ENCODE data around the gene ENAH. TPM values are rescaled to one million over a fixed set of nuclear protein-coding genes. Genes with fewer than 3 reads are reported as not detected.

Gene ENAH
- polyA plus RNA-seq, 1 of the 3 experiments (the other 2 are of a cell fraction), result 48.9 TPM

GRCh38 chr1:225561675-225562074 lies 91.2 kb downstream of the ENAH start:
- H3F3A ChIP-seq (replicated peaks; ENCODE audit: insufficient read depth), result peaks cover 26% of the 10 kb centered on the region
- H3K4me3 ChIP-seq (ENCODE audit: low read depth in 2 of 2, low read length in 1 of 2), result no peak overlapping the region
- no peaks in the 10 kb centered on the region; a peak in 1 of 4 replicates for H3K4me1 ChIP-seq (ENCODE audit: control insufficient read depth in 1 of 2, insufficient read depth in 2 of 2, low read depth in 1 of 2, low read length in 1 of 2)
- H3K4me2 ChIP-seq, result no peak overlapping the region
- TF ChIP-seq FOXJ3 (CRISPR knock-in tag; IDR thresholded peaks at IDR 0.05) (no peak), JUND (IDR thresholded peaks at IDR 0.05) (no peak), MXI1 (IDR thresholded peaks at IDR 0.05; ENCODE audit: low read depth, low read length) (no peak), USF1 (IDR thresholded peaks at IDR 0.05; ENCODE audit: borderline replicate concordance, low read depth) (no peak), ELF1 (IDR thresholded peaks at IDR 0.05) (no peak), NRF1 (IDR thresholded peaks at IDR 0.05; ENCODE audit: low read depth, low read length) (no peak), RFX5 (IDR thresholded peaks at IDR 0.05; ENCODE audit: low read length) (no peak), YY1 (IDR thresholded peaks at IDR 0.05; ENCODE audit: low read depth) (no peak), EZH2phosphoT487 (IDR thresholded peaks at IDR 0.05; ENCODE audit: borderline replicate concordance, low read depth) (no peak), EP300 (IDR thresholded peaks at IDR 0.05; ENCODE audit: borderline replicate concordance in 1 of 2, low read depth in 1 of 2, low read length in 1 of 2) (no peak), PBX3 (IDR thresholded peaks at IDR 0.05) (no peak), RAD21 (IDR thresholded peaks at IDR 0.05; ENCODE audit: low read length) (no peak), GATA2 (CRISPR knock-in tag; IDR thresholded peaks at IDR 0.05) (no peak)
- TF ChIP-seq, protein P1, sequence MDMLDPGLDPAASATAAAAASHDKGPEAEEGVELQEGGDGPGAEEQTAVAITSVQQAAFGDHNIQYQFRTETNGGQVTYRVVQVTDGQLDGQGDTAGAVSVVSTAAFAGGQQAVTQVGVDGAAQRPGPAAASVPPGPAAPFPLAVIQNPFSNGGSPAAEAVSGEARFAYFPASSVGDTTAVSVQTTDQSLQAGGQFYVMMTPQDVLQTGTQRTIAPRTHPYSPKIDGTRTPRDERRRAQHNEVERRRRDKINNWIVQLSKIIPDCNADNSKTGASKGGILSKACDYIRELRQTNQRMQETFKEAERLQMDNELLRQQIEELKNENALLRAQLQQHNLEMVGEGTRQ (IDR thresholded peaks at IDR 0.05; ENCODE audit: borderline replicate concordance, low read depth, low read length), result no peak
- no peaks in the 10 kb centered on the region for H3K9me2 ChIP-seq
- 95% methylated on average over 5 of the region's 5 CpGs for WGBS (ENCODE audit: low lambda C conversion rate)
- H3K27ac ChIP-seq (ENCODE audit: low read depth in 2 of 2, low read length in 1 of 2), result no peak overlapping the region
- DNase-seq, result no peak
- peaks cover 85% of the 10 kb centered on the region for H3K79me2 ChIP-seq (ENCODE audit: insufficient read depth)
- no peaks in the 10 kb centered on the region; the same call in 1 of the 2 replicates for H3K9me3 ChIP-seq
- H3K36me3 ChIP-seq (replicated peaks in 1 of 2; ENCODE audit: control insufficient read depth in 1 of 2, insufficient read depth in 2 of 2, low read length in 1 of 2), result peaks cover 42 to 70% of the 10 kb centered on the region in 2 experiments
- ChIA-PET CTCF (interaction anchor here (1.4 kb wide), 1 partner anchor 14 kb away, joined by 3 read pairs; no protein-coding TSS in a partner anchor), POLR2A (no interaction called here)
- no peak overlapping the region for H3K9ac ChIP-seq
- H2AFZ ChIP-seq (ENCODE audit: low read depth), result no peak overlapping the region
- H4K20me1 ChIP-seq (ENCODE audit: insufficient read depth), result no peaks in the 10 kb centered on the region
- H3K27me3 ChIP-seq (ENCODE audit: insufficient read depth), result no peaks in the 10 kb centered on the region

GRCh38 chr1:225559902-225560301 lies 93.0 kb downstream of the ENAH start:
- Histone ChIP-seq H3K9me2 (no peaks in the 10 kb centered on the region), H3K79me2 (ENCODE audit: insufficient read depth) (peaks cover 83% of the 10 kb centered on the region), H4K20me1 (ENCODE audit: insufficient read depth) (no peaks in the 10 kb centered on the region), H2AFZ (ENCODE audit: low read depth) (no peak overlapping the region), H3K4me1 (ENCODE audit: control insufficient read depth in 1 of 2, insufficient read depth in 2 of 2, low read depth in 1 of 2, low read length in 1 of 2) (no peaks in the 10 kb centered on the region; a peak in 1 of 4 replicates), H3K27me3 (ENCODE audit: insufficient read depth) (no peaks in the 10 kb centered on the region), H3K9ac (no peak overlapping the region), H3K4me3 (ENCODE audit: low read depth in 2 of 2, low read length in 1 of 2) (no peak overlapping the region), H3K9me3 (no peaks in the 10 kb centered on the region; the same call in 1 of the 2 replicates), H3F3A (replicated peaks; ENCODE audit: insufficient read depth) (peaks cover 30% of the 10 kb centered on the region), H3K27ac (ENCODE audit: low read depth in 2 of 2, low read length in 1 of 2) (no peak overlapping the region), H3K4me2 (no peak overlapping the region), H3K36me3 (replicated peaks in 1 of 2; ENCODE audit: control insufficient read depth in 1 of 2, insufficient read depth in 2 of 2, low read length in 1 of 2) (peaks cover 36 to 61% of the 10 kb centered on the region in 2 experiments)
- DNase-seq, result no peak
- ChIA-PET POLR2A (no interaction called here), CTCF (interaction anchor here (1.6 kb wide), 1 partner anchor 213 kb away, joined by 6 read pairs; no protein-coding TSS in a partner anchor)
- 100% methylated on average over 3 of the region's 3 CpGs for WGBS (ENCODE audit: low lambda C conversion rate)
- TF ChIP-seq NFIC (IDR thresholded peaks at IDR 0.05; ENCODE audit: borderline replicate concordance) (no peak), ZBTB33 (IDR thresholded peaks at IDR 0.05; ENCODE audit: borderline replicate concordance, low read depth) (no peak), ELF1 (IDR thresholded peaks at IDR 0.05) (no peak)
- TF ChIP-seq, protein P2, sequence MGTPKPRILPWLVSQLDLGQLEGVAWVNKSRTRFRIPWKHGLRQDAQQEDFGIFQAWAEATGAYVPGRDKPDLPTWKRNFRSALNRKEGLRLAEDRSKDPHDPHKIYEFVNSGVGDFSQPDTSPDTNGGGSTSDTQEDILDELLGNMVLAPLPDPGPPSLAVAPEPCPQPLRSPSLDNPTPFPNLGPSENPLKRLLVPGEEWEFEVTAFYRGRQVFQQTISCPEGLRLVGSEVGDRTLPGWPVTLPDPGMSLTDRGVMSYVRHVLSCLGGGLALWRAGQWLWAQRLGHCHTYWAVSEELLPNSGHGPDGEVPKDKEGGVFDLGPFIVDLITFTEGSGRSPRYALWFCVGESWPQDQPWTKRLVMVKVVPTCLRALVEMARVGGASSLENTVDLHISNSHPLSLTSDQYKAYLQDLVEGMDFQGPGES (IDR thresholded peaks at IDR 0.05; ENCODE audit: low read depth, low read length), result no peak
- TF ChIP-seq, protein P3, sequence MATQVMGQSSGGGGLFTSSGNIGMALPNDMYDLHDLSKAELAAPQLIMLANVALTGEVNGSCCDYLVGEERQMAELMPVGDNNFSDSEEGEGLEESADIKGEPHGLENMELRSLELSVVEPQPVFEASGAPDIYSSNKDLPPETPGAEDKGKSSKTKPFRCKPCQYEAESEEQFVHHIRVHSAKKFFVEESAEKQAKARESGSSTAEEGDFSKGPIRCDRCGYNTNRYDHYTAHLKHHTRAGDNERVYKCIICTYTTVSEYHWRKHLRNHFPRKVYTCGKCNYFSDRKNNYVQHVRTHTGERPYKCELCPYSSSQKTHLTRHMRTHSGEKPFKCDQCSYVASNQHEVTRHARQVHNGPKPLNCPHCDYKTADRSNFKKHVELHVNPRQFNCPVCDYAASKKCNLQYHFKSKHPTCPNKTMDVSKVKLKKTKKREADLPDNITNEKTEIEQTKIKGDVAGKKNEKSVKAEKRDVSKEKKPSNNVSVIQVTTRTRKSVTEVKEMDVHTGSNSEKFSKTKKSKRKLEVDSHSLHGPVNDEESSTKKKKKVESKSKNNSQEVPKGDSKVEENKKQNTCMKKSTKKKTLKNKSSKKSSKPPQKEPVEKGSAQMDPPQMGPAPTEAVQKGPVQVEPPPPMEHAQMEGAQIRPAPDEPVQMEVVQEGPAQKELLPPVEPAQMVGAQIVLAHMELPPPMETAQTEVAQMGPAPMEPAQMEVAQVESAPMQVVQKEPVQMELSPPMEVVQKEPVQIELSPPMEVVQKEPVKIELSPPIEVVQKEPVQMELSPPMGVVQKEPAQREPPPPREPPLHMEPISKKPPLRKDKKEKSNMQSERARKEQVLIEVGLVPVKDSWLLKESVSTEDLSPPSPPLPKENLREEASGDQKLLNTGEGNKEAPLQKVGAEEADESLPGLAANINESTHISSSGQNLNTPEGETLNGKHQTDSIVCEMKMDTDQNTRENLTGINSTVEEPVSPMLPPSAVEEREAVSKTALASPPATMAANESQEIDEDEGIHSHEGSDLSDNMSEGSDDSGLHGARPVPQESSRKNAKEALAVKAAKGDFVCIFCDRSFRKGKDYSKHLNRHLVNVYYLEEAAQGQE (IDR thresholded peaks at IDR 0.05; ENCODE audit: low read depth, low read length), result no peak
